ENCODE measurements around the gene CDH10.

The CDH10 gene

GRCh38 chr5:24475101-24475500 lies 169.7 kb downstream of the CDH10 start:
- no peak for DNase-seq

GRCh38 chr5:24474685-24475084 lies 170.1 kb downstream of the CDH10 start:
- DNase-seq: no peak

- DNase-seq: no peak
Measured at GRCh38 chr5:24472518-24472917, 172.3 kb downstream of the CDH10 start.

GRCh38 chr5:24444414-24444813 lies 200.4 kb downstream of the CDH10 start:
- no peak for DNase-seq

GRCh38 chr5:24439465-24439864 lies 205.3 kb downstream of the CDH10 start:
- DNase-seq: no peak

Data from DMS 273 treated with DMSO at 0.1 percent for 48 hours (cell line).